GM12892 (cell line): ENCODE results near the gene UBR2.
"Not testable (repeated sequence)": the region's sequence is repeated elsewhere in the genome, so short reads cannot be mapped to it uniquely, and the experiment has no call there.

Experiments
- DNase-seq: peaks from one replicate; pipeline ENCODE4 v3.0.0; 2011; ENCODE audit not compliant: insufficient read length
- FAIRE-seq: peaks from 2 replicates; lab custom pipeline; 2011; peaks lifted over from hg19 to GRCh38; lab: Jason Lieb, UNC
- POLR2A ChIP-seq: IDR thresholded peaks from 2 replicates; pipeline ENCODE4 v1.6.1; 2011; ENCODE audit warnings: low read depth, low read length, control low read depth
- POLR2AphosphoS5 ChIP-seq: IDR thresholded peaks from 2 replicates; pipeline ENCODE4 v1.6.1; 2011; ENCODE audit warnings: low read depth, low read length, control low read depth
- TAF1 ChIP-seq: IDR thresholded peaks from 2 replicates; pipeline ENCODE4 v1.6.1; 2011; ENCODE audit warnings: low read depth, mild to moderate bottlenecking, control low read depth, low read length, borderline replicate concordance

The UBR2 gene

DNA sequence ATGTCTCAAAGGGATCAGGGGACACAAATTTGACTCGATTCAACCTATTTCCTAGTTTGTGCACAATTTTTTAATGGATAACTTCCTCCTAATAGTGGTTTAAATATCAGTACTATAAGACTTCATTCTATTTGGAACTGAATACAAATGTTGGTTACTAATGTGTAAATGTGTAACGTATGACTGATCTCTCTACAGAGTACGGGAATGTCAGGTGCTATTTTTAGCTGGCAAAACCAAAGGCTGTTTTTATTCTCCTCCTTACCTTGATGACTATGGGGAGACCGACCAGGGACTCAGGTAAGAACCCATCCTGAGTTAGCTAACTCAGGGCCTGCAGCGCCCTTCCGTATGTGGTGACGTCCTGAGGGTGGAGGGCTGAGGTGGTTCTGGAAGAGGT is 125.5 kb downstream of the UBR2 start:
- TF ChIP-seq TAF1 (no peak), POLR2A (no peak), POLR2AphosphoS5 (no peak)
- DNase-seq, result no peak
- no peak for FAIRE-seq

DNA sequence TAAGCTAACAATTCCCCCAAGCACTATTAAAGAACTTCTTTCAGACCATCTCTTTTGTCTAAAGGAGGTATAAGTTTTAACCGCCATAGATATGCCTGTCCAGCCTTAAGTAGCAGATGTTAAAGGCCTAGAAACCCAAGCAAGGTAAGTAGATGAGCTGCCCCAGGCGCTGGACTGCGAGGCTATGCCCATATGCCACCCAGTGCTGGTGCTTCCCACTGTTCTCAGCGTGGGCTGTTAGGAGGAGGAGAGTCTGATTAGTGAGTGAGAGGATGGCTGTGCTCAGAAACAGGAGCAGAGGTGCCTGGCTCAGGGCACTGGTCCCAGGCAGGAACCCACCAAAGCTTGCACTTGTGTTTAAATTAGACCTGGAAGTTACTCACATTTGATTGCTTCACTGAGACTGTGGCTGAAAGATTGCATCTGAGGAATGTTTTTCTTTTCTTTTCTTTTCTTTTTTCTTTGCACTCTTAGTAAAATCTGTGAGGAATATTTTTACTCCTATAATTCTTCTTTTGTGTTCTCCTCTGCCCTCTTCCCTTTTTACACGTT is 126.4 kb downstream of the UBR2 start:
- FAIRE-seq, result no peak
- no peak for TF ChIP-seq TAF1
- TF ChIP-seq POLR2AphosphoS5, result no peak
- no peak for TF ChIP-seq POLR2A

DNA sequence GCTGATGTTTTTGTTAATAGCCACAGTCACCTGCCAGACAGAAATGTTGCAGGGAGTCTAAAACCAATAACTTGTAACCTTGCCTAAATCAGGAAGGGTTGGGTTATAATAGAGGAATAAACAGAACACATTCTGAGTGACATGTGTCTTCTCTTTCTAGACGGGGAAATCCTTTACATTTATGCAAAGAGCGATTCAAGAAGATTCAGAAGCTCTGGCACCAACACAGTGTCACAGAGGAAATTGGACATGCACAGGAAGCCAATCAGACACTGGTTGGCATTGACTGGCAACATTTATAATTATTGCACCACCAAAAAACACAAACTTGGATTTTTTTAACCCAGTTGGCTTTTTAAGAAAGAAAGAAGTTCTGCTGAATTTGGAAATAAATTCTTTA is 127.0 kb downstream of the UBR2 start:
- DNase-seq (no peak), FAIRE-seq (no peak)
- TF ChIP-seq POLR2A, result no peak
- no peak for TF ChIP-seq TAF1
- no peak for TF ChIP-seq POLR2AphosphoS5

More for the DNA sequence above, 126.4 kb downstream of the UBR2 start:
- no peak for DNase-seq

DNA sequence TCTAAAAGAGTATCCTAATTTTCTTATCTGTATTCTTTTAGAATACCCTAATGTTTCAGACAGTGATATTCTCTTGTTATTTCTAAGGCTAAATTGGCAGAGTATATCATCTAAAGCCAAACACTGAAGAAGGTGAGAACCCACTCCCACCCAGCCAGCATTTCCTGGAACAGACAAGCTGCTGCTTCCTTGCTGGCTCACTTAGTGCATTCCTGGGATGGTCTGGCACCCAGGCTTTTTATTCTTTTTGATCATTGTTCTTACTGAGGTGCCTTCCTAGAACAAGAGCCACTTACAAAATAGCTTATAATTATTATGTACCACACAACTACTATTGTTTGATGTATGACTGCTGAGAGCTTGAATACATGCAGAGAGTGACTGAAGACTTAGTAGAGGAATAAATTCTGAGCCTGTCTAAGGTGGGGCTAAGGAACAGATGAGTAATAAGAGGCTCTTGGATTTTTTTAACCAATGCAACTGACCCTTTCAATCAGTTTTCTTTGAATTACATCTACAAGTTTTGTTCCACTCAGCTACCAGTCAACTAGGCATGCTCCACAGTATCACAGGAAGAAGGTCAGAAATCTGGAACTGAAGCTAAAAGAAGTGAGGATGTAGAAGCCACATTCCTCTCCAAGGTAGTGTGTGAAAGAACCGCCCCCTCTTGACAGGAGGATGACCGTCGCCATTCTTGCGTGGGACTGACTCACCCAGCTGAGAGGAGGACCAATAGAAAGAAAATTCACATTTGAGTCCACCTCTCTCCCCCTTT is 128.5 kb downstream of the UBR2 start:
- DNase-seq (no peak), FAIRE-seq (no peak)
- TF ChIP-seq POLR2AphosphoS5, result no peak
- TF ChIP-seq POLR2A, result no peak
- TF ChIP-seq TAF1, result no peak

DNA sequence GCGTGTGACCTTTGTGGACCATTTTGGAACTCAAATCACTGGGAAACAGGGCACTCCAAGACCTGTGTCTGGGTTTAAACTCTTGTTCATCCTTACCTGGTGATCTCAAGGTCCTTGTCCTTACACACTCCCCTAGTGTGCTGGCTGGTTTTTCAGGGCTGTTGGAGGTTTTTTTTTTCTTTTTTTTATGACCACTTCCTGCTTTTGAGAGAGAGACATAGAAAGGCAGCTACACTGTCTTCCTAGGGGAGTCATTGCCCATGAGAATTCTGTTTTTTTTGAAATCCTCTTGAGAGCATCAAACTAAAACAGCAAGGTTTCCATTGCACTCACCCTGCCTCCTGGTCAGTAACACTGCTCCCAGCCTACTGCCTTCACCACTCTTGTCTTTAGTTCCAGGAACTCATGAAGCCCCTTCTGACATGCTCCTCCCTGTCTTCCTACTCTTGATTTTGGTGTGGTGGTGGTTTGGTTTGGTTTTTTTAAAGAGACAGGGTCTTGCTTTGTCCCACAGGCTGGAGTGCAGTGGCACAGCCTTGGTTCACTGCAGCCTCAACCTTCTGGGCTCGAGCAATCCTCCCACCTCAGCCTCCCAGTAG is 130.0 kb downstream of the UBR2 start:
- TF ChIP-seq POLR2A (no peak), TAF1 (no peak), POLR2AphosphoS5 (no peak)
- DNase-seq (no peak), FAIRE-seq (no peak)

DNA sequence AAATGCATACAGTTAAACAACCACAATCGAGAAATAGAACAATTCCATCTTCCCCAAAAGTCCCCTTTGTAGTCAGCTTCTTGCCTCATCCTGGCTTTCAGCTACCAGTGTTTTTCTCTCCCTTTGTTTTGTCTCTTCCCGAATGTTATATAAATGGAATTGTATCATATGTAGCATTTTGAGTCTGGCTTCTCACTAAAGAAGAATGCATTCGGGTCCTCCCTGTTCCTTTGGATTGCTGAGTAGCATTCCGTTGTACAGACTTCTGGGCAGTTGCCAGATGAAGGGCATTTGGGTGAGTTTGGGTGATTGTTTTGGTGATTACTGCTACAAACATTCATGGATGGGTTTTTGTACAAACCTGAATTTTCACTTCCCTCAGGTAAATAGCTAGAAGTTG is 130.8 kb downstream of the UBR2 start:
- DNase-seq (no peak), FAIRE-seq (no peak)
- no peak for TF ChIP-seq POLR2A
- no peak for TF ChIP-seq TAF1
- no peak for TF ChIP-seq POLR2AphosphoS5

DNA sequence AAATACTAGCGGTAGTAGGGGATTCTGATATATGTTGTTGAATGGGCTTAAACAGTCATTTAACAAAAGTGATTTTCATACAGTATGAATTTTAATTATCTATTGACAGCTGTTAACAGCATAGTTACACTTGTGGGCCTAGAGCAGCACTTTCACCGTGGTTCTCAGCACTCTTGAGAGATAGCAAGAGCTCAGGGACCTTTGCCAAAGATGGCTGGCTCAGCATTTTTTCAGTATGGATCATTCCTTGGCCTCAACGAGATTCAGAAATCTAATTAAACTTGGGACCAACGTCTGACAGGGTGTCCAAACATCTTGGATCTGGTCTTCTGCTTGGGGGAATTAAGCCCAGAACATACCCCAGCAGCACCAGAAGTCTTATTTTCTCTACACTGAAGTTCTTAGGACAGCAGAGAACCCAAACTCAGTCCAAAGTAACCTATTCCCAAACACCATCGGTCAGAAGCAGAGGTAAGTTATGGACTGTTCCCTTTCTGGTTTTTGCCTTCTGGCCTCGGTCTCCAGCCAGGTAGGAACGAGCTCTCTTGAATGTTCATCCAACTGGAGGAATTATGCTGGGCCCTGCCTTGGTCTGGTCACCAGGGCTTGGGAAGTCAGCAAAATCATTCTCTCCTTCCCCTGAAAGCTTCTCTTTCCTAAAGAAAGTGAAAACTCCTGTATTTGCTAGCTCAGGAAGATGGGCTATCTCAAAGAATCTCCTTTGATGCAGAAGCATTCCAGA is 132.9 kb downstream of the UBR2 start:
- FAIRE-seq (no peak), DNase-seq (no peak)
- no peak for TF ChIP-seq TAF1
- TF ChIP-seq POLR2AphosphoS5, result no peak
- TF ChIP-seq POLR2A, result no peak

DNA sequence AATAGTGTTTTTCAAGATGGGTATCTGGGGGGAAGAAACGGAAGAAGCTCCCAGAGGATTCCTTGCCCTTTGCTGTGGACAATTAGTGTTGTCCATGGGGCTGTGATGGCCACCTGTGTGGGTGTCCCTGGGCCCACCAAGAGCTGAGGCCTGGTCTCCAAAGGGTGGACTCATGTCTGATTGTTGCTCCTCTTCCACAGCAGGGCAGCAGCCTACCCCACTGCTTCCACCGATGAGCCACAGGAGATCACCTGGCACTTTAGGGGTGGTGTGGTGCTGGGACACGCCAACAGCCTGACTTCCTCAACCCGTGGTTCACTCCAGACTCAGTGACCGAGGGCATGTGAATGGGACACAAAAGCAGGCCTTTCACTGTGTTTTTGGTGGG is 133.4 kb downstream of the UBR2 start:
- DNase-seq, result no peak
- no peak for TF ChIP-seq POLR2AphosphoS5
- no peak for TF ChIP-seq POLR2A
- TF ChIP-seq TAF1, result no peak
- no peak for FAIRE-seq

DNA sequence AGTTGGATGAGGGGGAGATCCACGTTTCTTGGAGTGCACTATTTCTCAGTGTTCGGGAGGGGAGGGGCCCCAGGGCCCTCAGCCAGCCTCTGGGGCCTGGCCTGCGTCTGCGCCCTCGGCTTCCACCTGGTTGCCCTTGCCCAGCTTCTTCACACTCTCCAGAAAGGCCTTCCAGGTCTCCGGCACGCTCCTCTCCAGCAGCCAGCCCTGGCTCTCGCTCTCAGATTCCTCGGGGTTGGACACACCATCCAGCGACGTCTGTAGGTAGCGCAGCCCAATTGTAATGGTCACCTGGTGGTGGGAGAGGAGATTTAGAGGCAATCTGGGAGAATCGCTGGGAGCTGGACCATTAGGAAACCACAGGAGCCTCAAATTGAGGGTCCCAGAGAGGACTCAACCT is 134.4 kb downstream of the UBR2 start:
- FAIRE-seq, result no peak
- no peak for DNase-seq

DNA sequence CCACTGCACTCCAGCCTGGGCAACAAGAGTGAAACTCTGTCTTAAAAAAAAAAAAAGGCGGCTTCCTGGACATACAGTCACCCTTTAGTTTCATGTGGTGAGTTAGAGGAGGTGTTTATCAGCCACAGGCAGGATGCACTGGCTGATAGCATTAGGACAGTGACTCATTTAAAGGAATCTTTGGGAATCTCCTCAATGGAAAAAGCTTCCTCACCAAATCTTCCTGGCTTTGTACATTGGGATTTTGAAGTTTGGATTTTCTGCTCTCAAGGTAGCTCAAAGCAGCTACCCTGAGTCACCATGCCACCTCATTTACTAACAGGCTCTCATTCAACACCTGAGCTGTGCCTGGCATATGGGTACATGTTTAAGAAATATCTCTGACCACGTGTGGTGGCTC is 138.4 kb downstream of the UBR2 start:
- FAIRE-seq (no peak), DNase-seq (no peak)
- TF ChIP-seq TAF1 (no peak), POLR2A (no peak), POLR2AphosphoS5 (no peak)

More for the DNA sequence above, 134.4 kb downstream of the UBR2 start:
- no peak for TF ChIP-seq POLR2AphosphoS5
- no peak for TF ChIP-seq POLR2A
- TF ChIP-seq TAF1, result no peak

DNA sequence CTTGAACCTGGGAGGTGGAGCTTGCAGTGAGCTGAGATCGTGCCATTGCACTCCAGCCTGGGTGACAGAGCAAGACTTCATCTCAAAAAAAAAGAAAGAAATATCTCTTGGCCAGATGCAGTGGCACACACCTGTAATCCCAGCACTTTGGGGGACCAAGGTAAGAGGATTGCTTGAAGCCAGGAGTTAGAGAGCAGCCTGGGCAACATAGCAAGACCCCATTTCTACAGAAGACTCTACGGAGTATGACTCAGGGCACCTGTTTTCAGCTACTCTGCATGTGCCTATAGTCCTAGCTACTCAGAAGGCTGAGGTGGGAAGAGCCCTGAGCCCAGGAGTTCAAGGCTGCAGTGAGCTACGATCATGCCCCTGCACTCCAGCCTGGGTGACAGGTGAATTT is 139.0 kb downstream of the UBR2 start:
- not testable (repeated sequence) for DNase-seq, FAIRE-seq
